Measurements from ENCODE around the gene FRMD4B. TPM values are rescaled to one million over a fixed set of nuclear protein-coding genes. Genes with fewer than 3 reads are reported as not detected.

The FRMD4B gene
- total RNA-seq, 2 donors from 2014 or later, result 27.1 to 38.3 TPM

DNA sequence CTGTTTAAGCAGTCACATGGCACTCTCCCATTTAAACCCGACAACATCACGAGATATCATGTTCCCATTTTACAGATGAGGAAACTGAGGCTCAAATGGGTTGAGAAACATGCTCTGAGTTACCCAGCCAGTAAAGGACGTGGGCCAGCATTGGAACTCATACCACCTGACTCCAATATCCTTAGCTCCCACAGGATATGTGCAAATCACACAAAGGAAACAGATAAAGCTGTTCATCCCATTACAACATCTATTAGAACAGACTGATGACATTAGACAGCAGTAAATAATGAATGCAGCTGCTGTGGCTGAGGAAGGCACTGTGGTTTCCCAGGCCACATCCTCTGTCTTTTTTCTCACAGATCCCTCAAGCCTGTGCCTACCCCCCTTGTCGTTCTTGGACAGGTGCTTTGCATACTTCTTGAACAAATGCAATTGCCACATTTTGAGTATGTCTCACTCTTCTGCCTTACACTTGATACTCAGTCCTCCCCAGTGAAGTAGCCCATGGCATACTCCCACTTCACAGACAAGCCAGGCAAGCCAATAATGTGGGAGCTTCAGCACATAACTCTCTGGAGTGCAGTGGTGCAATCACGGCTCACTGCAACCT is 17.7 kb downstream of the FRMD4B start:
- H3K27me3 Mint-ChIP-seq, result no peaks in the 10 kb centered on the region
- H3K9me3 Mint-ChIP-seq, result no peaks in the 10 kb centered on the region
- H3K4me3 Mint-ChIP-seq, result peak overlapping the region; percentile 63
- ATAC-seq (peak; percentile 91 to 93), DNase-seq (ENCODE audit: low spot score) (no peak)
- H3K4me1 Mint-ChIP-seq (ENCODE audit: low read depth in 2 of 2), result peaks cover 33 to 42% of the 10 kb centered on the region in 2 donors
- no peaks in the 10 kb centered on the region for H3K36me3 Mint-ChIP-seq
- peak overlapping the region; percentile 64 to 82 for H3K27ac Mint-ChIP-seq

GRCh38 chr3:69367586-69367985 is 18.3 kb downstream of the FRMD4B start:
- Mint-ChIP-seq H3K4me3 (no peak overlapping the region), H3K36me3 (no peaks in the 10 kb centered on the region), H3K27me3 (no peaks in the 10 kb centered on the region), H3K4me1 (ENCODE audit: low read depth in 2 of 2) (peaks cover 33 to 42% of the 10 kb centered on the region in 2 donors), H3K27ac (peak overlapping the region; percentile 64 to 82), H3K9me3 (no peaks in the 10 kb centered on the region)
- ATAC-seq, result no peak
- DNase-seq (ENCODE audit: low spot score), result no peak

GRCh38 chr3:69364354-69364753 is 21.5 kb downstream of the FRMD4B start:
- DNase-seq (ENCODE audit: low spot score) (no peak), ATAC-seq (no peak)
- peaks cover 18 to 20% of the 10 kb centered on the region in 2 donors for H3K4me1 Mint-ChIP-seq (ENCODE audit: low read depth in 2 of 2)
- H3K4me3 Mint-ChIP-seq, result no peak overlapping the region
- no peaks in the 10 kb centered on the region for H3K27me3 Mint-ChIP-seq
- no peak overlapping the region for H3K27ac Mint-ChIP-seq
- H3K36me3 Mint-ChIP-seq, result no peaks in the 10 kb centered on the region
- H3K9me3 Mint-ChIP-seq, result no peaks in the 10 kb centered on the region

DNA sequence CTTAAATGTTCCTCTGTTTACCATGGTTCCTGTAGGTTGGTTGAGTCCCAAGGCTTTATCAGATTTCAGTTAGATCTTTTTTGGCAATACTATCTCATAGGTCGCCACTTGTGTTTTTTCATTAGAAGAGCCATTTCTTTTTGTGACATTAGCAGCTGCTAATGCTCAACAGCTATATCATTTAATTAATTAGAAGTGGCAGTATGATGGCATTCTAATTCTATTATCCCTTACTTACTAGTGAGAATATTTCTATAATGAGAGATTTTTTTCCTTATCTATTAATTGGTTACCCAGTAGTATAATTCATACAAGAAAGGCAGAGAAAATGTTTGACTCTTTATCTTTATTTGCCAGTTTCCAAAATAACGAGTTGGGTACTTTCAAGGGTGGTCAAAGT is 25.2 kb downstream of the FRMD4B start:
- Mint-ChIP-seq H3K9me3 (no peaks in the 10 kb centered on the region), H3K4me3 (no peak overlapping the region), H3K4me1 (ENCODE audit: low read depth in 2 of 2) (no peaks in the 10 kb centered on the region), H3K27me3 (no peaks in the 10 kb centered on the region), H3K27ac (no peak overlapping the region), H3K36me3 (no peaks in the 10 kb centered on the region)
- ATAC-seq (no peak), DNase-seq (ENCODE audit: low spot score) (no peak)

DNA sequence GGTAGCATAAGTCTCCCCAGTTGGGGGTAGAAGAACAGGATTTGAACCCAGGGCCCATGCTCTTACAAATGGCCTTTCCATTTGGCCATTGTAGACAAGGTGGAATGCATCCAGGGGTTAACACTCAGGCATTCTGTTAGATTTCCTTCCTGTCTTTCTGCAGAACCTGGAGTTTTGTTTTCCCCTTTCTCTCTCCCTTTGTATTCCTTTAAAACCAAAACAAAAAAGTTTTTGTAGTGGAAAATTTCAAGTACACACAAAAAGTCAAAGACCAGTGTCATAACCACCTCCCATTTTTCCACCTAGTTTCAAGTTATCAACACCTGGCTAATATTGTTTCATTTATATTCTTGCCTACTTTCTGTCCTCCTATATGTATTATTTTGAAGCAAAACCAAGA is 26.0 kb downstream of the FRMD4B start:
- no peak overlapping the region for H3K4me3 Mint-ChIP-seq
- no peaks in the 10 kb centered on the region for H3K27me3 Mint-ChIP-seq
- no peak overlapping the region for H3K27ac Mint-ChIP-seq
- H3K36me3 Mint-ChIP-seq, result no peaks in the 10 kb centered on the region
- no peaks in the 10 kb centered on the region for H3K4me1 Mint-ChIP-seq (ENCODE audit: low read depth in 2 of 2)
- H3K9me3 Mint-ChIP-seq, result no peaks in the 10 kb centered on the region
- no peak for DNase-seq (ENCODE audit: low spot score)
- no peak for ATAC-seq

DNA sequence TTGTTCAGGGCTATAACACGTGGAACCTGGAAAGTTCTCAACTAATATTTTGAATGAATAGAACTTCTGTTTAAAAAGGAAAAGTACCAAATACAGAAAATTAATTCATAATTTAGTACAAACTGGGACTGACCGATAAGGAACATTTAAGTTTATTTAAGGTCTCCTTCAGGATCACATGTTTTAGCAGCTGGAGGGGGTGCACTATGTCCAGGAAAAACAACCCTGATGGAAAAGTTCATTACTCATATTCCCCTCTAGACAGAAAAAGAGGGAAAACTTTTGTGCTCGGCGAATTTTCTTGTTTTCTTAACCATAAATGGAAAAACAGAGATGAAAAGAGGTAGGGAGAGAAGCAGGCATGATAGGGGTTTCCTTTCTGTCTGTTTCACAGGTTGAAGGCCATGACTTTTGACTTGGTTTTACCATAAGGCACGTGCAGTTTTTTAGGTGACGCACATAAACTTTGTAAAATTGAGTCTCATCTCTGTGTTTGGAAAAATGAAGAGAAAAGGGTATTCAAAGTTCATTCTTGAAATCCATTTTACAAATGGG is 26.5 kb downstream of the FRMD4B start:
- Mint-ChIP-seq H3K27ac (no peak overlapping the region), H3K4me1 (ENCODE audit: low read depth in 2 of 2) (no peaks in the 10 kb centered on the region), H3K27me3 (no peaks in the 10 kb centered on the region), H3K36me3 (no peaks in the 10 kb centered on the region), H3K9me3 (no peaks in the 10 kb centered on the region), H3K4me3 (no peak overlapping the region)
- ATAC-seq, result no peak
- no peak for DNase-seq (ENCODE audit: low spot score)

- Mint-ChIP-seq H3K9me3 (no peaks in the 10 kb centered on the region), H3K27ac (no peak overlapping the region), H3K4me1 (ENCODE audit: low read depth in 2 of 2) (peaks cover 8 to 15% of the 10 kb centered on the region in 2 donors), H3K27me3 (peaks cover 7 to 10% of the 10 kb centered on the region in 2 donors), H3K36me3 (no peaks in the 10 kb centered on the region), H3K4me3 (no peak overlapping the region)
- DNase-seq (ENCODE audit: low spot score), result no peak
- ATAC-seq, result no peak
These were observed 28.7 kb downstream of the FRMD4B start for GRCh38 chr3:69357196-69357595.

GRCh38 chr3:69354948-69355347 is 30.9 kb downstream of the FRMD4B start:
- Mint-ChIP-seq H3K4me3 (no peak overlapping the region), H3K4me1 (ENCODE audit: low read depth in 2 of 2) (peaks cover 8 to 16% of the 10 kb centered on the region in 2 donors), H3K27ac (no peak overlapping the region), H3K27me3 (peaks cover 7 to 11% of the 10 kb centered on the region in 2 donors), H3K9me3 (no peaks in the 10 kb centered on the region), H3K36me3 (no peaks in the 10 kb centered on the region)
- ATAC-seq (no peak), DNase-seq (ENCODE audit: low spot score) (no peak)

- no peaks in the 10 kb centered on the region for H3K9me3 Mint-ChIP-seq
- peaks cover 7 to 11% of the 10 kb centered on the region in 2 donors for H3K27me3 Mint-ChIP-seq
- H3K36me3 Mint-ChIP-seq, result no peaks in the 10 kb centered on the region
- H3K4me3 Mint-ChIP-seq, result peak overlapping the region; percentile 87
- peaks cover 8 to 16% of the 10 kb centered on the region in 2 donors for H3K4me1 Mint-ChIP-seq (ENCODE audit: low read depth in 2 of 2)
- H3K27ac Mint-ChIP-seq, result peak overlapping the region; percentile 52 to 75
- ATAC-seq (no peak), DNase-seq (ENCODE audit: low spot score) (no peak)
These were observed 32.4 kb downstream of the FRMD4B start for GRCh38 chr3:69353503-69353902.

GRCh38 chr3:69353088-69353478 is 32.8 kb downstream of the FRMD4B start:
- Mint-ChIP-seq H3K27me3 (peaks cover 7 to 11% of the 10 kb centered on the region in 2 donors), H3K27ac (peak overlapping the region; percentile 52 to 75), H3K9me3 (no peaks in the 10 kb centered on the region), H3K4me1 (ENCODE audit: low read depth in 2 of 2) (peaks cover 8 to 16% of the 10 kb centered on the region in 2 donors), H3K36me3 (no peaks in the 10 kb centered on the region), H3K4me3 (peak overlapping the region; percentile 87)
- ATAC-seq, result no peak
- DNase-seq (ENCODE audit: low spot score), result no peak

GRCh38 chr3:69352305-69353087 is 33.4 kb downstream of the FRMD4B start:
- Mint-ChIP-seq H3K4me3 (no peak overlapping the region), H3K27ac (no peak overlapping the region), H3K9me3 (no peaks in the 10 kb centered on the region), H3K4me1 (ENCODE audit: low read depth in 2 of 2) (peaks cover 8 to 16% of the 10 kb centered on the region in 2 donors), H3K27me3 (peaks cover 7 to 12% of the 10 kb centered on the region in 2 donors), H3K36me3 (peaks cover 4% of the 10 kb centered on the region)
- no peak for ATAC-seq
- no peak for DNase-seq (ENCODE audit: low spot score)

GRCh38 chr3:69343875-69344274 is 42.0 kb downstream of the FRMD4B start:
- H3K27ac Mint-ChIP-seq, result no peak overlapping the region
- DNase-seq (ENCODE audit: low spot score) (no peak), ATAC-seq (no peak)
- peaks cover 14% of the 10 kb centered on the region for H3K36me3 Mint-ChIP-seq
- H3K9me3 Mint-ChIP-seq, result peaks cover 2% of the 10 kb centered on the region
- peaks cover 0 to 6% of the 10 kb centered on the region in 2 donors for H3K27me3 Mint-ChIP-seq
- no peak overlapping the region for H3K4me3 Mint-ChIP-seq
- no peaks in the 10 kb centered on the region for H3K4me1 Mint-ChIP-seq (ENCODE audit: low read depth in 2 of 2)

DNA sequence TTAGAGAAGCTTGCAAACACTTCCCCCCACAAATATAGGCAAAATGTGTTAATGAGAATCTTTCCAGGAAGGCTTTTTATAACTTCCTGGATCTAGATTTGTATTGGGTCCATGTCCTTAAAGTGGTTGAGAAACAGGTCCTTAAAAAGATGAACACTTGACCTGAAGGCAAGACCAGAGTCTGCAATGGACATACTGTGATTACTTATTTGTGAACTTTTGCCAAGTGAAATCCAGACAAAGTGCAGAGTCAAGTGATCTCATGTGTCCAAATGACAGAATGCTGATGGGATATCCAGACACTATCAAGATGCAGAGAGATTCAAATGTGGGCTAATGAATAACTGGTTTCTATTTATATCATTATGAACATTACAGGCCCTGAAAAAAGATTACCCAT is 43.8 kb downstream of the FRMD4B start:
- H3K4me3 Mint-ChIP-seq, result no peak overlapping the region
- H3K27ac Mint-ChIP-seq, result no peak overlapping the region
- no peaks in the 10 kb centered on the region for H3K4me1 Mint-ChIP-seq (ENCODE audit: low read depth in 2 of 2)
- ATAC-seq (no peak), DNase-seq (ENCODE audit: low spot score) (no peak)
- H3K36me3 Mint-ChIP-seq, result peaks cover 7% of the 10 kb centered on the region
- H3K9me3 Mint-ChIP-seq, result peaks cover 2% of the 10 kb centered on the region
- peaks cover 0 to 2% of the 10 kb centered on the region in 2 donors for H3K27me3 Mint-ChIP-seq

DNA sequence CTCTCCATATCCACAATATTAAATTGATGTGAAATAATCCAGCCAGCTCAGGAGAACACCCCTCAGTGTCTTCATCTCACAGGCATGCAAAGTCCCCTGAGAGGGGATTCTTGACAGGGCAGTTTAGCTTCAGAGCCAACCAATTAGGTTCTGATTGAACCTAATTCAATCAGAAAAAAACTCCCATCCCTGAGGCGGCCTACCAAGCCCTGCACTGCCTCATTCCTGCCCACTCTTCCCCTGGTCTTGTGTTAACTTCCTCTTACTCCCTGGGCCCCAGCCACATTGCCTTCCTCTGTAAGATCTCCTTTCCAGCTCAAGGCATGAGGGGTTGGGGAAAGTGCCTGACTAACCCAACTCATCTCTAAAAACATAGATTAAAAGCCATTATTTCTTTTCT is 46.1 kb downstream of the FRMD4B start:
- no peaks in the 10 kb centered on the region for H3K36me3 Mint-ChIP-seq
- no peak overlapping the region for H3K4me3 Mint-ChIP-seq
- no peaks in the 10 kb centered on the region for H3K9me3 Mint-ChIP-seq
- no peaks in the 10 kb centered on the region for H3K27me3 Mint-ChIP-seq
- ATAC-seq (no peak), DNase-seq (ENCODE audit: low spot score) (no peak)
- H3K4me1 Mint-ChIP-seq (ENCODE audit: low read depth in 2 of 2), result no peaks in the 10 kb centered on the region
- no peak overlapping the region for H3K27ac Mint-ChIP-seq
